HepG2 (cell line): ENCODE data around the gene GNRHR. TPM values are rescaled to one million over a fixed set of nuclear protein-coding genes. Genes with fewer than 3 reads are reported as not detected.

Experiments used
- AGO2 ChIP-seq: fragments of 200-400 bp; formaldehyde crosslinking; optimal IDR thresholded peaks from 2 replicates; pipeline ENCODE3; 2017; ENCODE audit warnings: mild to moderate bottlenecking, low read depth, low read length, moderate library complexity
- BRD4 ChIP-seq: sonication (generic); formaldehyde crosslinking; IDR thresholded peaks from 2 replicates; pipeline ENCODE4 v1.4.0; 2020; ENCODE audit warnings: missing genetic modification reagents
- DRAP1 ChIP-seq: IDR thresholded peaks from 2 replicates; pipeline ENCODE4 v1.6.1; 2016; ENCODE audit warnings: missing genetic modification reagents, missing compliant biosample characterization
- EHMT2 ChIP-seq: fragments of 200-600 bp; sonication (generic); IDR thresholded peaks from 2 replicates; pipeline ENCODE4 v1.7.0; 2017; ENCODE audit warnings: antibody characterized with exemption, low read depth, low read length, borderline replicate concordance
- ELF3 ChIP-seq: IDR thresholded peaks from 2 replicates; pipeline ENCODE4 v1.6.1; 2016; ENCODE audit warnings: missing genetic modification reagents, missing compliant biosample characterization
- FOXJ3 ChIP-seq: sonication (generic); formaldehyde crosslinking; IDR thresholded peaks from 2 replicates; pipeline ENCODE4 v1.4.0; 2020; ENCODE audit warnings: missing genetic modification reagents, mild to moderate bottlenecking, borderline replicate concordance
- FOXK2 ChIP-seq: fragments of 450-650 bp; IDR thresholded peaks from 2 replicates; pipeline ENCODE4 v1.6.1; 2016
- GLI4 ChIP-seq: sonication (generic); formaldehyde crosslinking; IDR thresholded peaks from 2 replicates; pipeline ENCODE4 v1.5.1; 2020; ENCODE audit warnings: missing genetic modification reagents, mild to moderate bottlenecking, moderate library complexity, borderline replicate concordance
- HOXA3 ChIP-seq: sonication (generic); formaldehyde crosslinking; IDR thresholded peaks from 2 replicates; pipeline ENCODE4 v1.5.0; 2020; ENCODE audit warnings: missing genetic modification reagents
- MIER3 ChIP-seq: IDR thresholded peaks from 2 replicates; pipeline ENCODE4 v1.6.1; 2016; ENCODE audit warnings: missing compliant biosample characterization, borderline replicate concordance
- MLXIP ChIP-seq: sonication (generic); formaldehyde crosslinking; IDR thresholded peaks from 2 replicates; pipeline ENCODE4 v1.9.0; 2021; ENCODE audit warnings: missing genetic modification reagents, borderline replicate concordance
- MXD4 ChIP-seq: IDR thresholded peaks from 2 replicates; pipeline ENCODE4 v1.6.1; 2016; ENCODE audit warnings: mild to moderate bottlenecking, missing biosample characterization, missing genetic modification reagents
- NFKBIZ ChIP-seq: IDR thresholded peaks from 2 replicates; pipeline ENCODE4 v1.6.1; 2018; ENCODE audit warnings: missing genetic modification reagents, missing compliant biosample characterization
- NR1H2 ChIP-seq: sonication (generic); formaldehyde crosslinking; IDR thresholded peaks from 2 replicates; pipeline ENCODE4 v1.8.1; 2022; ENCODE audit warnings: low read depth, missing genetic modification reagents, borderline replicate concordance
- NR2F1 ChIP-seq, 2 experiments: fragments of 450-650 bp in 1 of 2; formaldehyde crosslinking in 1 of 2; IDR thresholded peaks; 2 replicates each; pipeline versions ENCODE4 v1.5.0 to v1.6.1; 2016 to 2020; ENCODE audit warnings: mild to moderate bottlenecking in 1 of 2, missing compliant biosample characterization in 1 of 2, missing genetic modification reagents in 1 of 2, moderate library complexity in 1 of 2
- PTBP1 ChIP-seq: fragments of 200-400 bp; formaldehyde crosslinking; IDR thresholded peaks from 2 replicates; pipeline ENCODE4 v1.6.1; 2018; ENCODE audit warnings: low read length, low read depth; ENCODE audit not compliant: poor library complexity, severe bottlenecking
- RAD21 ChIP-seq: fragments of 450-650 bp; formaldehyde crosslinking; IDR thresholded peaks from 2 replicates; pipeline ENCODE4 v1.5.0; 2020; ENCODE audit warnings: mild to moderate bottlenecking
- SALL1 ChIP-seq: sonication (generic); formaldehyde crosslinking; IDR thresholded peaks from 2 replicates; pipeline ENCODE4 v1.8.0; 2022; ENCODE audit warnings: mild to moderate bottlenecking, missing genetic modification reagents
- SP1 ChIP-seq, 2 experiments: fragments of 450-650 bp in 1 of 2; sonication (generic) in 1 of 2; formaldehyde crosslinking in 1 of 2; IDR thresholded peaks; 2 replicates each; pipeline versions ENCODE4 v1.4.0 to v1.6.1; 2016 to 2020; ENCODE audit warnings: missing genetic modification reagents in 1 of 2
- STAG1 ChIP-seq: sonication (generic); formaldehyde crosslinking; IDR thresholded peaks from 2 replicates; pipeline ENCODE4 v1.4.0; 2020; ENCODE audit warnings: missing genetic modification reagents
- ZEB1 ChIP-seq: IDR thresholded peaks from 2 replicates; pipeline ENCODE4 v1.6.1; 2012; ENCODE audit warnings: mild to moderate bottlenecking, low read depth, inconsistent platforms; ENCODE audit not compliant: insufficient replicate concordance
- ZFP41 ChIP-seq: sonication (generic); formaldehyde crosslinking; IDR thresholded peaks from 2 replicates; pipeline ENCODE4 v1.4.0; 2020; ENCODE audit warnings: mild to moderate bottlenecking, missing genetic modification reagents, borderline replicate concordance
- ZNF253 ChIP-seq: sonication (generic); formaldehyde crosslinking; IDR thresholded peaks from 2 replicates; pipeline ENCODE4 v1.8.0; 2022; ENCODE audit warnings: mild to moderate bottlenecking, missing genetic modification reagents, borderline replicate concordance
- ZNF546 ChIP-seq: sonication (generic); formaldehyde crosslinking; conservative IDR thresholded peaks from 2 replicates; pipeline ENCODE4 v1.8.1; 2023; ENCODE audit warnings: mild to moderate bottlenecking, missing genetic modification reagents
- ZNF605 ChIP-seq: sonication (generic); formaldehyde crosslinking; IDR thresholded peaks from 2 replicates; pipeline ENCODE4 v1.8.0; 2022; ENCODE audit warnings: mild to moderate bottlenecking, missing genetic modification reagents
- ZNF652 ChIP-seq: IDR thresholded peaks from 2 replicates; pipeline ENCODE4 v1.6.1; 2016; ENCODE audit warnings: low read depth, borderline replicate concordance
- ZNF691 ChIP-seq: sonication (generic); formaldehyde crosslinking; IDR thresholded peaks from 2 replicates; pipeline ENCODE4 v1.4.0; 2020; ENCODE audit warnings: missing genetic modification reagents, low read depth, mild to moderate bottlenecking, borderline replicate concordance
- polyA plus RNA-seq, 8 experiments: library from polyadenylated mRNA; depleted of rRNA in 3 of 8; stranded (reverse) in 7 of 8; unstranded in 1 of 8; fragments of >200 nt; fragmentation: Illumina TruSeq in 4 of 8; extraction: Trizol in 4 of 8; gene quantifications; 2 replicates each; pipeline versions ENCODE4 v1.2.1 to v1.2.3, GENCODE V29; 2011 to 2016; ENCODE audit warnings: low read depth in 4 of 8, missing spikeins in 1 of 8, mixed read lengths in 1 of 8; ENCODE audit not compliant: insufficient read depth in 1 of 8
- total RNA-seq, 5 experiments: library from RNA; depleted of rRNA; stranded (reverse); fragments of >200 nt; fragmentation: Illumina TruSeq; extraction: Trizol; gene quantifications; 2 replicates each; pipeline ENCODE4 v1.2.3, GENCODE V29; 2016; ENCODE audit warnings: low read depth in 1 of 5

Gene GNRHR
- total and polyA plus RNA-seq, 2 of the 13 experiments (the other 11 are each of a cell fraction or from before 2014, with no cell fraction given) = not detected

GRCh38 chr4:67700738-67701516, 53.3 kb downstream of the GNRHR start, which contains the start of gene UBA6 (continued):
- TF ChIP-seq SP1 (IDR thresholded peaks at IDR 0.05) (no peak), SP1 (CRISPR knock-in tag; IDR thresholded peaks at IDR 0.05) (peak; percentile 94), ZNF691 (CRISPR knock-in tag) (peak; percentile 57; the same call in 1 of the 2 replicates), STAG1 (no peak), ZNF253 (CRISPR knock-in tag) (no peak), ZNF652 (CRISPR knock-in tag) (peak; percentile 44; the same call in 1 of the 2 replicates), NR2F1 (CRISPR knock-in tag; IDR thresholded peaks at IDR 0.05) (peak in 1 of 2 experiments; percentile 46; a peak in 1 of 4 replicates), EHMT2 (peak; percentile 37; the same call in 1 of the 2 replicates), RAD21 (CRISPR knock-in tag) (peak; percentile 18; the same call in 1 of the 2 replicates), MXD4 (CRISPR knock-in tag) (peak; percentile 92), GLI4 (CRISPR knock-in tag) (no peak), PTBP1 (no peak), MLXIP (CRISPR knock-in tag) (no peak), ZEB1 (peak; percentile 38), BRD4 (CRISPR knock-in tag) (0 out of 2 replicates have a peak, but pooled peaks have one; percentile 46), SALL1 (peak; percentile 59), ELF3 (peak; percentile 83), HOXA3 (peak; percentile 89), NR1H2 (CRISPR knock-in tag) (no peak), FOXK2 (0 out of 2 replicates have a peak, but pooled peaks have one; percentile 62), FOXJ3 (CRISPR knock-in tag) (peak; percentile 84; the same call in 1 of the 2 replicates), ZFP41 (CRISPR knock-in tag) (no peak; the same call in 1 of the 2 replicates), AGO2 (peak; percentile 53), NFKBIZ (CRISPR knock-in tag) (peak; percentile 68; the same call in 1 of the 2 replicates), DRAP1 (CRISPR knock-in tag) (peak; percentile 68), ZNF605 (peak; percentile 89), MIER3 (CRISPR knock-in tag) (peak; percentile 90), ZNF546 (0 out of 2 replicates have a peak, but pooled peaks have one; percentile 16)
